Heart left ventricle (tissue), 13 donors: ENCODE measurements around the gene PHOSPHO1.

Experiments
- POLR2A ChIP-seq, 2 donors: fragments of 450-650 bp; IDR thresholded peaks; one replicate each; pipeline ENCODE4 v1.6.1; 2017; ENCODE audit warnings: antibody characterized with exemption in 2 of 2, mild to moderate bottlenecking in 2 of 2, moderate library complexity in 2 of 2
- TF ChIP-seq, protein P1 (sequence below), 12 donors: fragments of 200-600 bp; sonication (generic) in 4 of 12; IDR thresholded peaks; one replicate each; pipeline versions ENCODE4 v1.5.0 to v1.8.0; 2018 to 2022; ENCODE audit warnings: antibody characterized with exemption in 12 of 12, mild to moderate bottlenecking in 5 of 12
- donor health status: ischemic (EF 13 %, LVEDD 7.1; RV severe dilation, severe dysfunction).
- donor health status: DM: no; HTN: yes; CAD: no.
- donor health status: DM: no; HTN: no; CAD: no.
- donor health status: ischemic (EF 25% LVEDD 6.9; RV normal size, moderate dysfunction).
- donor health status: ischemic (EF 25% LVEDD 5.7; RV mildly dilated, moderate dysfunction).
- donor health status: ischemic (EF 35%, LVEDD 5.7; RV mildly dilated, moderate dysfunction).
- donor health status: nonischemic (EF 11% LVEDD 7.7; RV severe dilation, severe dysfunction).
- donor health status: DM: yes; HTN: yes; CAD: no.
- donor health status: PGD.
- donor health status: ischemic (EF 29% LVEDD 5.4; RV normal size, mild dysfunction).
- donor health status: nonischemic (EF 23%, LVEDD 6.1; RV moderate dilation, normal function).

DNA sequence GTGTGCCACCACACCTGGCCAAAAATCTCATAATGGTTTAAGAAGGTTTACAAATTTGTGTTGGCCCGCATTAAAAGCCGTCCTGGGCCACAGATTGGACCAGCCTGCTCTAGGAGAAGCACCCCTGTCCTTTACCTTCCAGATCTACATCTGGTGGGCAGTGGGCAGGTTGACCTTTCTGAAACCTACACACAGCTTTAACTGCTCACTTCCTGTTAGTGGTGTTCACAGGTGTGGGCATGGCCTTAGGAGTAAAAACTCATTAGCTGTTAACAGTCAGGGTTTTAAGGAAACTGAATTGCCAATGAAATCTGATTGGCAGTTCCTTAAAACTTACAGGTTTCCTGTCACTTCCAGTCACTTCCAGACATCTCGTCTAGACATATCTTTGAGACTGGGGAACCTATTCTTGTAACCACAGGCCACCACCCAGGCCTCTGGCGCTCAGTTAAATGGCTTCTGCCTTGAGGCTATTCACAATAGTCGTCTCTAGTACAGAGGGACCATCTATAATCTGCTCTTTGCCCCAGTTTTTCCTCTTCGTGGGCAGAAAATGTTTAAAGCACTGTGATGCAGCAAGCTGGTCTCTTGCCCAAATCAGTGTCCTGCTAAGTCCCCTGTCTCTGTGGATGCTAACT, 49.5 kb downstream of the PHOSPHO1 start:
- TF ChIP-seq, protein P1, sequence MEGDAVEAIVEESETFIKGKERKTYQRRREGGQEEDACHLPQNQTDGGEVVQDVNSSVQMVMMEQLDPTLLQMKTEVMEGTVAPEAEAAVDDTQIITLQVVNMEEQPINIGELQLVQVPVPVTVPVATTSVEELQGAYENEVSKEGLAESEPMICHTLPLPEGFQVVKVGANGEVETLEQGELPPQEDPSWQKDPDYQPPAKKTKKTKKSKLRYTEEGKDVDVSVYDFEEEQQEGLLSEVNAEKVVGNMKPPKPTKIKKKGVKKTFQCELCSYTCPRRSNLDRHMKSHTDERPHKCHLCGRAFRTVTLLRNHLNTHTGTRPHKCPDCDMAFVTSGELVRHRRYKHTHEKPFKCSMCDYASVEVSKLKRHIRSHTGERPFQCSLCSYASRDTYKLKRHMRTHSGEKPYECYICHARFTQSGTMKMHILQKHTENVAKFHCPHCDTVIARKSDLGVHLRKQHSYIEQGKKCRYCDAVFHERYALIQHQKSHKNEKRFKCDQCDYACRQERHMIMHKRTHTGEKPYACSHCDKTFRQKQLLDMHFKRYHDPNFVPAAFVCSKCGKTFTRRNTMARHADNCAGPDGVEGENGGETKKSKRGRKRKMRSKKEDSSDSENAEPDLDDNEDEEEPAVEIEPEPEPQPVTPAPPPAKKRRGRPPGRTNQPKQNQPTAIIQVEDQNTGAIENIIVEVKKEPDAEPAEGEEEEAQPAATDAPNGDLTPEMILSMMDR (IDR thresholded peaks at IDR 0.05): no peak
- no peak for TF ChIP-seq POLR2A (IDR thresholded peaks at IDR 0.05)
